ENCODE data around the gene SLC25A2.
A peak's percentile ranks its signal among the peaks of the same experiment; 100 is the strongest.
"Not testable (repeated sequence)": the region's sequence is repeated elsewhere in the genome, so short reads cannot be mapped to it uniquely, and the experiment has no call there.

SLC25A2 gene

DNA sequence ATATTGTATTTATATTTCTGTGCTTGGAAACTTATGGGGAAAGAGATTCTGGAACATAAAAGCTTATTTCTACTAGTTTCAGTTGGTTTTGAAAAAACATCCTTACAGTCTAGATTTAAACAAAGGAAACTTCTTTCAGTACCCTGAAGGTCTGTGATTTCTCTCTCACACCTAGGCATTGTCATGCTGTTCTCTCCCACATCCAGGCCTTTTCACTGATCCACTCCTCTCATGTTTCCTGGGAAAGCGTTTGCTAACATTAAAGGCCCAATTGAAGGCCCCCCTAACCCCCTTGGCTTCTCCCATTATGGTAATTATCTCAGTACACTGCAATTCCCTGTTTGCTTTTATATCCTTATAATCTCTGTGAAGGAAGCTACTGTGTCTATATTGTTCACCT lies 38.9 kb upstream of the SLC25A2 start:
- TF ChIP-seq, protein P1, sequence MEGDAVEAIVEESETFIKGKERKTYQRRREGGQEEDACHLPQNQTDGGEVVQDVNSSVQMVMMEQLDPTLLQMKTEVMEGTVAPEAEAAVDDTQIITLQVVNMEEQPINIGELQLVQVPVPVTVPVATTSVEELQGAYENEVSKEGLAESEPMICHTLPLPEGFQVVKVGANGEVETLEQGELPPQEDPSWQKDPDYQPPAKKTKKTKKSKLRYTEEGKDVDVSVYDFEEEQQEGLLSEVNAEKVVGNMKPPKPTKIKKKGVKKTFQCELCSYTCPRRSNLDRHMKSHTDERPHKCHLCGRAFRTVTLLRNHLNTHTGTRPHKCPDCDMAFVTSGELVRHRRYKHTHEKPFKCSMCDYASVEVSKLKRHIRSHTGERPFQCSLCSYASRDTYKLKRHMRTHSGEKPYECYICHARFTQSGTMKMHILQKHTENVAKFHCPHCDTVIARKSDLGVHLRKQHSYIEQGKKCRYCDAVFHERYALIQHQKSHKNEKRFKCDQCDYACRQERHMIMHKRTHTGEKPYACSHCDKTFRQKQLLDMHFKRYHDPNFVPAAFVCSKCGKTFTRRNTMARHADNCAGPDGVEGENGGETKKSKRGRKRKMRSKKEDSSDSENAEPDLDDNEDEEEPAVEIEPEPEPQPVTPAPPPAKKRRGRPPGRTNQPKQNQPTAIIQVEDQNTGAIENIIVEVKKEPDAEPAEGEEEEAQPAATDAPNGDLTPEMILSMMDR (conservative IDR thresholded peaks at IDR 0.05; ENCODE audit: control insufficient read depth, insufficient read depth, low read depth, low read length) = no peak
- no peak for DNase-seq (ENCODE audit: low read depth)
- H3K4me3 ChIP-seq (ENCODE audit: control insufficient read depth, low read depth, low read length) = no peak overlapping the region

DNA sequence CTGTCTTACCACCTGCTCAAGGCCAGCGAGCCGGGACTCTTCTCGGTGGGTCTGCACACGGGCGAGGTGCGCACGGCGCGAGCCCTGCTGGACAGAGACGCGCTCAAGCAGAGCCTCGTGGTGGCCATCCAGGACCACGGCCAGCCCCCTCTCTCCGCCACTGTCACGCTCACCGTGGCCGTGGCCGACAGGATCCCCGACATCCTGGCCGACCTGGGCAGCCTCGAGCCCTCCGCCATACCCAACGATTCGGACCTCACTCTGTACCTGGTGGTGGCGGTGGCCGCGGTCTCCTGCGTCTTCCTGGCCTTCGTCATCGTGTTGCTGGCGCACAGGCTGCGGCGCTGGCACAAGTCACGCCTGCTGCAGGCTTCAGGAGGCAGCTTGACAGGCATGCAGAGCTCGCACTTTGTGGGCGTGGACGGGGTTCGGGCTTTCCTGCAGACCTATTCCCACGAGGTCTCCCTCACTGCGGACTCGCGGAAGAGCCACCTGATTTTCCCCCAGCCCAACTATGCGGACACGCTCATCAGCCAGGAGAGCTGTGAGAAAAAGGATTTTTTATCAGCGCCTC lies 37.0 kb upstream of the SLC25A2 start:
- not testable (repeated sequence) for H3K4me3 ChIP-seq (ENCODE audit: control insufficient read depth, low read depth, low read length); DNase-seq (ENCODE audit: low read depth)

DNA sequence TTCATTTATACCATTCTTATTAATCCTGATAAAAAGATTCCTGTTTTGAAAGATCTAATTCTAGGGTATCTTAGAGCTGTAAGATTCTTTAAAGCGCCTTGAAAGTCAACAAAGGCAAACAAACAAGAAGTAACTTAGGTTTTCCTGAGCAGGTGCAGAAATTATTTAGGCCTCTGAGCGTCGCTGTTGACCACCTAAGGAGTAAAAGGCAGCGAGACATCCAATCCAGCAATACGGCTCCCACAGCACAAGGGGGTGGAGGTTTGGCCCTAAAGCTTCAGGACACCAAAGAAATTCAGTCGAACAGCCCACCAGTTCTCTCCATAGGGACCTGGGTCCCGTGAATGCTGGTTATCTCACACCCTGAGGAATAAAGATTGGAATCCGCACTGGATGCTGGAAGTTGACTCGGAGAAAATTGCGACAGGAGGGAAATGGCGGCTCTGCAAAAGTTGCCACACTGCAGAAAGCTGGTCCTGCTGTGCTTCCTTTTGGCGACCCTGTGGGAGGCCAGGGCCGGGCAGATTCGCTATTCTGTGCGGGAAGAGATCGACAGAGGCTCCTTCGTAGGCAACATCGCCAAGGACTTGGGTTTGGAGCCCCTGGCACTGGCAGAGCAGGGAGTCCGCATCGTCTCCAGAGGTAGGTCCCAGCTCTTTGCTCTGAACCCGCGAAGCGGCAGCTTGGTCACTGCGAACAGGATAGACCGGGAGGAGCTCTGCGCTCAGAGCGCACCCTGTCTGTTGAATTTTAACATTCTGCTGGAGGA lies 34.9 kb upstream of the SLC25A2 start, which contains the start of gene PCDHGA2:
Gene PCDHGA2, plus strand, starts transcription at position 223 of the 769 bp plus-strand sequence.
- H3K4me3 ChIP-seq (ENCODE audit: control insufficient read depth, low read depth, low read length) = peak within 1 kb of the TSS; percentile 20
- DNase-seq (ENCODE audit: low read depth) = peak; percentile 68
- TF ChIP-seq, protein P1 (conservative IDR thresholded peaks at IDR 0.05; ENCODE audit: control insufficient read depth, insufficient read depth, low read depth, low read length) = peak; percentile 68

DNA sequence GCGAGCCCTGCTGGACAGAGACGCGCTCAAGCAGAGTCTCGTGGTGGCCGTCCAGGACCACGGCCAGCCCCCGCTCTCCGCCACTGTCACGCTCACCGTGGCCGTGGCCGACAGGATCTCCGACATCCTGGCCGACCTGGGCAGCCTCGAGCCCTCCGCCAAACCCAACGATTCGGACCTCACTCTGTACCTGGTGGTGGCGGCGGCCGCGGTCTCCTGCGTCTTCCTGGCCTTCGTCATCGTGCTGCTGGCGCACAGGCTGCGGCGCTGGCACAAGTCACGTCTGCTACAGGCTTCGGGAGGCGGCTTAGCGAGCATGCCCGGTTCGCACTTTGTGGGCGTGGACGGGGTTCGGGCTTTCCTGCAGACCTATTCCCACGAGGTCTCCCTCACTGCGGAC lies 28.7 kb upstream of the SLC25A2 start:
- not testable (repeated sequence) for H3K4me3 ChIP-seq (ENCODE audit: control insufficient read depth, low read depth, low read length); DNase-seq (ENCODE audit: low read depth)

DNA sequence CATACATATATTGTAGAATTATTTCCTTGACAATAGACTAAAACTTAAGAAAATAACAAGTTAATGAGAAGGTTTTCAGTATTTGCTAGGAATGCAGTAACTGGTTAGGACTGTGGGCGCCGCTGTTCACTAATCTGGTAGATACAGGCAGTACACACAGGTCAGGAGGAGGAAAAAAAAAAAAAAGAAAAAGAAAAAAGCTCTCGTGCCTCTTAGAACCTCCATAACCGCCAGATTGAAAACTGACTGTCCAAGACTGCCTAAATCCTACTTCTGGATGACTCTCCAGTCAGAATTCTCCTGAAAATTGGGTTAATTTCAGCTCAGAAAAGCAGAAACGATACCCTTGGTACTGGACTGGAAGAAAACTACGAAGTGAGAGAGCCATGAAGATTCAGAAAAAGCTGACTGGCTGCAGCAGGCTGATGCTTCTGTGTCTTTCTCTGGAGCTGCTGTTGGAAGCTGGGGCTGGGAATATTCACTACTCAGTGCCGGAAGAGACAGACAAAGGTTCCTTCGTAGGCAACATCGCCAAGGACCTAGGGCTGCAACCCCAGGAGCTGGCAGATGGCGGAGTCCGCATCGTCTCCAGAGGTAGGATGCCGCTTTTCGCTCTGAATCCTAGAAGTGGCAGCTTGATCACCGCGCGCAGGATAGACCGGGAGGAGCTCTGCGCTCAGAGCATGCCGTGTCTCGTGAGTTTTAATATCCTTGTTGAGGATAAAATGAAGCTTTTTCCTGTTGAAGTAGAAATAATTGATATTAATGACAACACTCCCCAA lies 26.6 kb upstream of the SLC25A2 start, which contains the start of gene PCDHGA1:
Gene PCDHGA1, plus strand, starts transcription at position 216 of the 782 bp plus-strand sequence.
- TF ChIP-seq, protein P1 (conservative IDR thresholded peaks at IDR 0.05; ENCODE audit: control insufficient read depth, insufficient read depth, low read depth, low read length) = peak; percentile 57
- peak within 1 kb of the TSS; percentile 31 for H3K4me3 ChIP-seq (ENCODE audit: control insufficient read depth, low read depth, low read length)
- peak; percentile 64 for DNase-seq (ENCODE audit: low read depth)

DNA sequence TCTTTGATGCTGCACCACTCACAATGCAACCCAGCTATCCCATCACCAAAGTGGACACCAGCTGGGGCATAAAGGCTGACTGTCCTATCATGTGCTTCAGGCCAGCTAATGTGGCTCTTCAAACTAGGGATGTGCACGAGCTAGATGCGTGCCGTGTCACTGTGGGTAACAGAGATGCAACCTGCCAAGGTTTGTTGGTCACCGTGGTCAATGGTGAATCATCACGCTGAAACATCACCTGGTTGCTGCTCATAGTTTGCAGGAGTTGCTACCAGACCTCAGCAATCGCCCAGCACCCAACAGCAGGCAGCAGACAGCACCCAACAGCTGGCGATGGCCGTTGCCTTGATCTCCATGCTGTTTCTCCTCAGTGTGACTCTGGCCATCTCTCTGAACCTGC lies 24.4 kb upstream of the SLC25A2 start:
- H3K4me3 ChIP-seq (ENCODE audit: control insufficient read depth, low read depth, low read length) = no peak overlapping the region
- no peak for DNase-seq (ENCODE audit: low read depth)
- TF ChIP-seq, protein P1 (conservative IDR thresholded peaks at IDR 0.05; ENCODE audit: control insufficient read depth, insufficient read depth, low read depth, low read length) = no peak

DNA sequence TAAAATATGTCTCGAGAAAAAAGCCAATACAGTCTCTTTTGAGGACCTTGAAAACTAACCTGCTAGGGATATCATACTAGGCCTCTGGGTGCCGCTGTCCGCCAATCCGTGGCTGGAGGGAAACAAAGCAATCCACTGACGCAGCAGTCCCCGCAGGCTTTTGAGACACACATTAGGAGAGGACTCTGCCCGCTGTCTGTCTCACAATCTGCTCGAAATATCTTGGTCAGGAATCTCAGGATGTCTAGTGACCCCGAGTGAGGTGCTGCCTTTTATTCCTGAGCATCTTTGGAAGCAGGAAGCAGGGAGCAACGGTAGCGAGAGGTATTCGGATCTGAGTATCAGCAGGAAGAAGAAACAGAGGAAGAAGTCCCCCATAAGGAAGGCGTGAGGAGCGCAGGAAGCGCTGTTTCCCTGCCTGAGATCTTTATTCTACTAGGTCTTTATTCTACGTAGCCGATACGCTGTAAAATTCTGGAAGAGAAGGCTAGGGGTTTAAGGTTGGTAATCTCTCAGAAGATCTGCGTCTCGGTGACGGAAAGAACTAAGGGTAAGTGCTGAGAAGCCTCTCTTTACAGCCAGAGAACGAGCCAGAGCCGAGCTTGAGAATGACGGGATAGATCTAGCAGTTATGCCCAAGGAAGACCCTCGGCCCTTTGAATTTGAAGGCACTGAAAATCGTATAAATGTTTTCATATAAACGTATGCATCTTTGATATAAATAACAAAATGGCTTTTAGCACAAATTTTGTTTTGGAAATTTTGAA lies 22.4 kb upstream of the SLC25A2 start:
- TF ChIP-seq, protein P1 (conservative IDR thresholded peaks at IDR 0.05; ENCODE audit: control insufficient read depth, insufficient read depth, low read depth, low read length) = peak; percentile 78
- peak; percentile 71 for DNase-seq (ENCODE audit: low read depth)
- H3K4me3 ChIP-seq (ENCODE audit: control insufficient read depth, low read depth, low read length) = peak overlapping the region; percentile 47
